Cardiac septum (tissue), 1 donor: ENCODE results near the gene PPCS. TPM values are rescaled to one million over a fixed set of nuclear protein-coding genes. Genes with fewer than 3 reads are reported as not detected.
"Not testable (repeated sequence)": the region's sequence is repeated elsewhere in the genome, so short reads cannot be mapped to it uniquely, and the experiment has no call there.

Experiments
- DNase-seq: peaks from one replicate; pipeline ENCODE4 v3.0.0-alpha.2; 2020; ENCODE audit warnings: low spot score
- intact Hi-C: fragments of 100-400 bp; cut with DNase I; formaldehyde crosslinking; loops from one replicate; pipeline ENCODE4 v1.14.0; 2022
- total RNA-seq: library from RNA; stranded (reverse); fragmentation: NEBNext Ultra II Directional; extraction: Animal tissue kit (Norgen Biotek cat#: 25700); gene quantifications from one replicate; pipeline ENCODE4 v1.2.1, GENCODE V29; 2021
- donor health status: DM: no; HTN: no; CAD: no.

Gene PPCS
- total RNA-seq, 1 donor from 2014 or later, result 44.3 TPM

GRCh38 chr1:42442662-42443061, 13.7 kb upstream of the PPCS start:
- intact Hi-C loops, result no loop called here

GRCh38 chr1:42449256-42449655, 7.1 kb upstream of the PPCS start:
- DNase-seq, result no peak
- intact Hi-C loops, result no loop called here

More at GRCh38 chr1:42442662-42443061, 13.7 kb upstream of the PPCS start:
- no peak for DNase-seq

- intact Hi-C loops, result no loop called here
- no peak for DNase-seq
Measured at GRCh38 chr1:42450061-42450460, 6.3 kb upstream of the PPCS start.

- DNase-seq, result no peak
- intact Hi-C loops, result no loop called here
Measured at GRCh38 chr1:42453386-42453785, 3.0 kb upstream of the PPCS start.

GRCh38 chr1:42454403-42454802, 1.9 kb upstream of the PPCS start:
- intact Hi-C loops, result no loop called here
- DNase-seq, result no peak

GRCh38 chr1:42456754-42457089, 379 bp downstream of the PPCS start:
- intact Hi-C loops, result loop anchor here (1.0 to 5.0 kb wide), 3 partner anchors 74 to 226 kb away; partner anchors contain the start of genes FOXJ3, RIMKLA and YBX1
- peak; percentile 86 for DNase-seq

GRCh38 chr1:42461196-42461595, 4.9 kb downstream of the PPCS start:
- intact Hi-C loops, result no loop called here
- DNase-seq, result no peak

GRCh38 chr1:42462828-42463763, 6.8 kb downstream of the PPCS start, which contains the start of gene CCDC30:
Gene CCDC30, plus strand, starts transcription at chr1:42463286. Its CDS starts 17,266 bp downstream, at chr1:42480552.
- DNase-seq, result peak; percentile 95
- intact Hi-C loops, result no loop called here

- no peak for DNase-seq
Measured at GRCh38 chr1:42463921-42464320, 7.6 kb downstream of the PPCS start.

GRCh38 chr1:42466030-42466429, 9.7 kb downstream of the PPCS start:
- no peak for DNase-seq
- intact Hi-C loops, result no loop called here

More at GRCh38 chr1:42463921-42464320, 7.6 kb downstream of the PPCS start:
- intact Hi-C loops, result no loop called here

- DNase-seq, result no peak
- intact Hi-C loops, result no loop called here
Measured at GRCh38 chr1:42469727-42470126, 13.4 kb downstream of the PPCS start.

GRCh38 chr1:42476605-42477004, 20.3 kb downstream of the PPCS start:
- no peak for DNase-seq
- intact Hi-C loops, result no loop called here

- intact Hi-C loops, result not testable (repeated sequence)
Measured at GRCh38 chr1:42477354-42477753, 21.0 kb downstream of the PPCS start.

GRCh38 chr1:42477775-42478174, 21.4 kb downstream of the PPCS start:
- no peak for DNase-seq
- intact Hi-C loops, result no loop called here

More at GRCh38 chr1:42477354-42477753, 21.0 kb downstream of the PPCS start:
- not testable (repeated sequence) for DNase-seq

GRCh38 chr1:42479621-42480020, 23.3 kb downstream of the PPCS start:
- DNase-seq, result no peak
- intact Hi-C loops, result no loop called here

GRCh38 chr1:42480921-42481320, 24.6 kb downstream of the PPCS start:
- DNase-seq, result no peak
- intact Hi-C loops, result no loop called here

- DNase-seq, result no peak
- intact Hi-C loops, result no loop called here
Measured at GRCh38 chr1:42482635-42483153, 26.4 kb downstream of the PPCS start.

- intact Hi-C loops, result no loop called here
Measured at GRCh38 chr1:42484382-42484781, 28.0 kb downstream of the PPCS start.

GRCh38 chr1:42490237-42490636, 33.9 kb downstream of the PPCS start:
- no peak for DNase-seq
- intact Hi-C loops, result no loop called here

More at GRCh38 chr1:42484382-42484781, 28.0 kb downstream of the PPCS start:
- no peak for DNase-seq

GRCh38 chr1:42502031-42502430, 45.7 kb downstream of the PPCS start:
- DNase-seq, intact Hi-C loops: not testable (repeated sequence)
